ENCODE measurements around the gene RC3H2. TPM values are rescaled to one million over a fixed set of nuclear protein-coding genes. Genes with fewer than 3 reads are reported as not detected.
"Not testable (repeated sequence)": the region's sequence is repeated elsewhere in the genome, so short reads cannot be mapped to it uniquely, and the experiment has no call there.

The RC3H2 gene
- polyA plus RNA-seq, 6 donors from 2014 or later, result 26.5 to 39.1 (median 33.1) TPM

DNA sequence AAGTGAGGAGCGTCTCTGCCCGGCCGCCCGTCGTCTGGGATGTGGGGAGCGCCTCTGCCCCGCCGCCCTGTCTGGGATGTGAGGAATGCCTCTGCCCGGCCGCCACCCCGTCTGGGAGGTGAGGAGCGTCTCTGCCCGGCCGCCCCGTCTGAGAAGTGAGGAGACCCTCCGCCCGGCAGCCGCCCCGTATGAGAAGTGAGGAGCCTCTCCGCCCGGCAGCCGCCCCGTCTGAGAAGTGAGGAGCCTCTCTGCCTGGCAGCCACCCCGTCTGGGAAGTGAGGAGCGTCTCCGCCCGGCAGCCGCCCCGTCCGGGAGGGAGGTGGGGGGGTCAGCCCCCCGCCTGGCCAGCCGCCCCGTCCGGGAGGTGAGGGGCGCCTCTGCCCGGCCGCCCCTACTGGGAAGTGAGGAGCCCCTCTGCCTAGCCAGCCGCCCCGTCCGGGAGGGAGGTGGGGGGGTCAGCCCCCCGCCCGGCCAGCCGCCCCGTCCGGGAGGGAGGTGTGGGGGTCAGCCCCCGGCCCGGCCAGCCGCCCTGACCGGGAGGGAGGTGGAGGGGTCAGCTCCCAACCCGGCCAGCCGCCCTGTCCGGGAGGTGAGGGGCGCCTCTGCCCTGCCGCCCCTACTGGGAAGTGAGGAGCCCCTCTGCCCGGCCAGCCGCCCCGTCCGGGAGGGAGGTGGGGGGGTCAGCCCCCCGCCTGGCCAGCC, 52.9 kb downstream of the RC3H2 start:
- not testable (repeated sequence) for H3K27me3 Mint-ChIP-seq; ATAC-seq (ENCODE audit: low read depth in 2 of 2); H3K27ac Mint-ChIP-seq; DNase-seq; H3K4me1 Mint-ChIP-seq; H3K4me3 Mint-ChIP-seq; H3K9me3 Mint-ChIP-seq
- H3K36me3 Mint-ChIP-seq, result peaks cover 6 to 31% of the 10 kb centered on the region in 2 donors

DNA sequence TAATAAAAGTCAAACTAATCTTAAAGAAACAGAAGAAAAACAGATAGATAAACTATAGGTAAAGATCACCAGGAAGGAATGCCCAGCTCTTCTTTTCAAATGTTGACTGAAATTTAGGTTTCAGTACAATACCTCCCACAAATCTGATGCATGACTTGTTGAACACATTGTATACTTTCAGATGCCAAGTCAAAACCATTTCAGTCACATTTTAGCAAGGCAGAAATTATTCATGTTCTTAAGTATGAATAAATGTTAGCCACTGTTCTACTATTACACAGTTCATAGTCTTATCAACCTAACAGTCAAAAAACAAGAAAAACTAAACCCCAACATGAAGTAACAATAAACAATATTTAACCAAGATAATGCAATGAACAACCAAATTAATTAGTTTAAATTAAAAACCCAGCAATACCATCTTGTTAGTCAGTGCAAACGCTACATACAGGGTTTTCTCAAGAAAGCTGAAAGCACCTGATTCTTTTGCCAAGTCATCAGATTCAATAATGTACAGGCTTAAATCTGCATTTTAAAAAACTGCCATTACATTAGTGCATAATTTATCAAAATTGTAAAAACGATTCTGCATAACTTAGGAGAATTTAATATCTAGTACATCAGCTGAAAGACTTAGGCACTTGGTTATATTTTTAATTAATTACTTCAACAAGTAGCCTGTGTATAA, 56.8 kb downstream of the RC3H2 start:
- Mint-ChIP-seq H3K9me3 (no peaks in the 10 kb centered on the region), H3K36me3 (peaks cover 6 to 9% of the 10 kb centered on the region in 2 donors), H3K4me1 (no peaks in the 10 kb centered on the region), H3K27me3 (no peaks in the 10 kb centered on the region), H3K4me3 (no peak overlapping the region), H3K27ac (no peak overlapping the region)
- ATAC-seq (ENCODE audit: low read depth in 2 of 2) (no peak), DNase-seq (no peak)

DNA sequence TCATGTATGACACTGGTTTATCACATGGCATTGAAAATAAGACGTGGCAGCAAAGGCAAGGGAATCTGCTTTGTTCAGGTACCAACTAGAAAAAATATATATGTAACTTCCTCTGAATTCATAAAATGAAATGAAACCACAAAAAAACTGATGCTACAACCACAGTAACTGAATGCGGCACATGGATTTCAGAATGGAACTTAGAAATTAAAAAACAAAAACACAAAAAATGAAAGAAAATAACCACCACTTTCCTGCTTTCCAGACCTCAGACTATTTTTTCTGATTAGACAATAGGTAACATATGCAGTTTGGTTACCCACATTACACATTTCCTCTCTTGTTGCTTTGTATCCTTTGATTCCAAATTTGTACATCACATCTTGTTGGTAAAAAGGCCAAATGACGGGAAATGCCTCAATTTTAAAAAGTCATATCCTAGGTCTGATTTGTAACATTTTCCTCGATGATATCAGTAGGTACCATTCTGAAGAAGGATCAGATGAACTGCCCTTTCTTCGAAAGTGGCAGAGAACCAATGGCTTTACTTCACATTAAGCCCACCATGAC, 58.7 kb downstream of the RC3H2 start:
- no peak for ATAC-seq (ENCODE audit: low read depth in 2 of 2)
- DNase-seq, result no peak
- peak overlapping the region in 1 of 6 donors; percentile 12 for H3K27ac Mint-ChIP-seq
- peaks cover 6 to 9% of the 10 kb centered on the region in 2 donors for H3K36me3 Mint-ChIP-seq
- no peaks in the 10 kb centered on the region for H3K9me3 Mint-ChIP-seq
- no peaks in the 10 kb centered on the region for H3K27me3 Mint-ChIP-seq
- no peak overlapping the region for H3K4me3 Mint-ChIP-seq
- peaks cover 0 to 3% (median 0%) of the 10 kb centered on the region in 3 donors for H3K4me1 Mint-ChIP-seq

DNA sequence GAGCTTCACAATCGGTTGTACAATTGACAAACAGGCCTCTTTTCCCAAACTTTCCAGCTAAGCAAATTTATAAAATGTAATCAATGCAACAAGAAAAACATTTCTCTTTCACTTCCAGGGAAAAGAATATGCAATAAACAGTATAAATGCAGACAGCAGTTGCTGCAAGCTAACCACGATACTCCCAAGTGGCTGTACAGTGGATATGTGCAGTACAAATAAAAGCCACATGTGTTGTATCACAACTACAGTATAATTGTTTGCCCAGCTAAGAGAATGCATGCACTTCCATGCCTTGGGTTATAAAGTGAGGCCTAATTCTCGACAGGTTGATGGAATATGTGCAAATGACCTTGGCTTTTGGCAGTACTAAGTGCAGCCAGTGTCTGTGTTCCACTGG, 60.0 kb downstream of the RC3H2 start:
- Mint-ChIP-seq H3K4me1 (peaks cover 0 to 3% (median 0%) of the 10 kb centered on the region in 3 donors), H3K9me3 (no peaks in the 10 kb centered on the region), H3K27ac (no peak overlapping the region), H3K27me3 (no peaks in the 10 kb centered on the region), H3K36me3 (peaks cover 0 to 5% of the 10 kb centered on the region in 2 donors), H3K4me3 (no peak overlapping the region)
- DNase-seq (no peak), ATAC-seq (ENCODE audit: low read depth in 2 of 2) (no peak)

DNA sequence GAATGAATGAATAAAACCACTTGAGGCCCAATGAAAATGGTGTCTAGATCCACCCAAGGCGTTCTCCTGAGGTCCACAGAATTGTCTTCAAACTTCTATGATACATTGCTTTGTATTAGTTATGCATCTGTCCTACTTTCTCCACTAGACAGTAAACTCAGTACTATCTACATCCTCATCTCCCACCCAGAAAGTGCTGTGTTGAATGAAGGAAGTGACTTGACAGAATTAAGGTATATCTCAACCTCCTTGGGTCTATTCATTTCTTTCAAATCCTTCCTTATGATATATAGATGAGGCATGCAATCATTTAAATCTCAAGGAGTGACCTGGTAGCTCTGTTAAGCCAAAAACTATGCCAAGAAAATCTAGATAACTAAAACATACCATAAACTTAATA, 61.0 kb downstream of the RC3H2 start:
- DNase-seq (no peak), ATAC-seq (ENCODE audit: low read depth in 2 of 2) (no peak)
- H3K4me1 Mint-ChIP-seq, result peaks cover 0 to 3% (median 0%) of the 10 kb centered on the region in 3 donors
- no peaks in the 10 kb centered on the region for H3K36me3 Mint-ChIP-seq
- H3K27me3 Mint-ChIP-seq, result no peaks in the 10 kb centered on the region
- H3K9me3 Mint-ChIP-seq, result no peaks in the 10 kb centered on the region
- H3K4me3 Mint-ChIP-seq, result no peak overlapping the region
- H3K27ac Mint-ChIP-seq, result no peak overlapping the region

DNA sequence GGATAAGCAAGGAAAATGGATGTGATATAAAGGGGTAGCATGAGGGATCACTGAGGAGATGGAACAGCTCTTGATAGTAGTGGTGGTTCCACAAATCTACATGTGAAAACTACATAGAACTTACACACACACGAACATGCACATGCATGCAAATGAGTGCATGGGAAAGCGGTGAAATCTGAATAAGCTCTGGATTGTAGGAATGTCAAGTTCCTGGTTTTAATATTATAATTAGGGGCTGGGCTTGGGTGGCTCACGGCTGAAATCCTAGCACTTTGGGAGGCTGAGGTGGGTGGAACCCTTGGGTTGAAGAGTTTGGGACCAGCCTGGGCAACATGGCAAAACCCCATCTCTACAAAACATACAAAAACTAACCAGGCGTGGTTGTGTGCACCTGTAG, 63.7 kb downstream of the RC3H2 start:
- no peak for DNase-seq
- H3K27ac Mint-ChIP-seq, result peak overlapping the region in 1 of 6 donors; percentile 77
- no peak for ATAC-seq (ENCODE audit: low read depth in 2 of 2)
- no peaks in the 10 kb centered on the region for H3K36me3 Mint-ChIP-seq
- H3K4me3 Mint-ChIP-seq, result no peak overlapping the region
- peaks cover 0 to 3% (median 0%) of the 10 kb centered on the region in 3 donors for H3K4me1 Mint-ChIP-seq
- no peaks in the 10 kb centered on the region for H3K9me3 Mint-ChIP-seq
- no peaks in the 10 kb centered on the region for H3K27me3 Mint-ChIP-seq

DNA sequence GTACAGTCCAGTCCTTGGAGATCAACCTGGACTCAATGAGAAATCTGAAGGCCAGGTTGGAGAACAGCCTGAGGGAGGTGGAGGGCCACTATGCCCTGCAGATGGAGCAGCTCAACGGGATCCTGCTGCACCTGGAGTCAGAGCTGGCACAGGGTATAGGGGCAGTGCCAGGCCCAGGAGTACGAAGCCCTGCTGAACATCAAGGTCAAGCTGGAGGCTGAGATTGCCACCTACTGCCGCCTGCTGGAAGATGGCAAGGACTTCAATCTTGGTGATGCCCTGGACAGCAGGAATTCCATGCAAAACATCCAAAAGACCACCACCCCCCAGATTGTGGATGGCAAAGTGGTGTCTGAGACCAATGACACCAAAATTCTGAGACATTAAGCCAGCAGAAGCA, 66.7 kb downstream of the RC3H2 start:
- H3K4me3 Mint-ChIP-seq, result not testable (repeated sequence)

DNA sequence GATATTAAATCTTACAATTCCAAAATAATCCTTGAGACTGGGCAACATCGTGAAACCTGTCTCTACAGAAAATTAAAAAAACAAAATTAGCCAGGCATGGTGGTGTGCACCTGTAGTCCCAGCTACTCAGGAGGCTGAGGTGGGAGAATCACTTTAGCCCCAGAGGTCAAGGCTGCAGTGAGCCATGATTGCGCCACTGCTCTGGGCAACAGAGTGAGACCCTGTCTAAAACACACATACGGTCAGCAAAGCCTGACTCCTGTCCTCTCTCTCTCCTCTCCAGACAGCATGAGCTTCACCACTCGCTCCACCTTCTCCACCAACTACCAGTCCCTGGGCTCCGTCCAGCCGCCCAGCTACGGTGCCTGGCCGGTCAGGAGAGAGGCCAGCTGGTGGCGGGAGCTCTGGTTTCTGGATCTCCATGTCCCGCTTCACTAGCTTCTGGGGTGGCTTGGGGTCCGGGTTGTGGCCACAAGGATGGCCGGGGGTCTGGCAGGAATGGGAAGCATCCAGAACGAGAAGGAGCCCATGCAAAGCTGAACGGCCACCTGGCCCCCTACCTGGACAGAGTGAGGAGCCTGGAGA, 67.8 kb downstream of the RC3H2 start:
- Mint-ChIP-seq H3K9me3 (no peaks in the 10 kb centered on the region), H3K4me3 (no peak overlapping the region), H3K27me3 (no peaks in the 10 kb centered on the region), H3K27ac (peak overlapping the region in 1 of 6 donors; percentile 33), H3K36me3 (no peaks in the 10 kb centered on the region), H3K4me1 (peaks cover 9 to 11% (median 11%) of the 10 kb centered on the region in 3 donors)
- ATAC-seq (ENCODE audit: low read depth in 2 of 2), result no peak
- no peak for DNase-seq

More for the DNA sequence above, 66.7 kb downstream of the RC3H2 start:
- DNase-seq; H3K27me3 Mint-ChIP-seq; H3K36me3 Mint-ChIP-seq; H3K27ac Mint-ChIP-seq; ATAC-seq (ENCODE audit: low read depth in 2 of 2); H3K9me3 Mint-ChIP-seq: not testable (repeated sequence)
- peaks cover 9 to 14% (median 11%) of the 10 kb centered on the region in 3 donors for H3K4me1 Mint-ChIP-seq

DNA sequence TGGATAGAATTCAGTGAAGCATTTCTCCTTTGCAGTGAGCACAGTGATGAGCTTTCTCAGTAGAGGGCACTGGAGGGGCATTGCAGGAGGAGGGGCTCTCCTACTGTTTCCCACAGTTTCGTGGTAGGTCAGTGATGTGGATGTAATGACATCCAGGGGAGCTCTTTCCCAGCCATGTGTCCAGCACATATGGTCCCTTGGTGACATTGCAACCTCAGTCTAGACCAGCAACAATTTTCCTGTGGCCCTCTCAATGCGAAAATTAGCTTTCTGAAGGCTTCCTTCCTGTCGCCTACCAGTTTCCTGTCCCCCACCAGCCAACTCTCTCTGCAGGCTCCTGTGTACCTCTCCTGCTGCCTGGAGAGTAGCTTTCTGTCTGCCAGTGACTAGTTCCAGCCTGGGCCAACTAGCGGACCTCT, 69.8 kb downstream of the RC3H2 start:
- H3K27ac Mint-ChIP-seq, result peak overlapping the region in 4 of 6 donors; percentile 4 to 92 (median 41)
- ATAC-seq (ENCODE audit: low read depth in 2 of 2), result no peak
- H3K4me3 Mint-ChIP-seq, result peak overlapping the region; percentile 40 to 85 (median 50)
- no peaks in the 10 kb centered on the region for H3K36me3 Mint-ChIP-seq
- H3K9me3 Mint-ChIP-seq, result no peaks in the 10 kb centered on the region
- no peaks in the 10 kb centered on the region for H3K27me3 Mint-ChIP-seq
- DNase-seq, result no peak
- peaks cover 9 to 11% (median 11%) of the 10 kb centered on the region in 3 donors for H3K4me1 Mint-ChIP-seq

DNA sequence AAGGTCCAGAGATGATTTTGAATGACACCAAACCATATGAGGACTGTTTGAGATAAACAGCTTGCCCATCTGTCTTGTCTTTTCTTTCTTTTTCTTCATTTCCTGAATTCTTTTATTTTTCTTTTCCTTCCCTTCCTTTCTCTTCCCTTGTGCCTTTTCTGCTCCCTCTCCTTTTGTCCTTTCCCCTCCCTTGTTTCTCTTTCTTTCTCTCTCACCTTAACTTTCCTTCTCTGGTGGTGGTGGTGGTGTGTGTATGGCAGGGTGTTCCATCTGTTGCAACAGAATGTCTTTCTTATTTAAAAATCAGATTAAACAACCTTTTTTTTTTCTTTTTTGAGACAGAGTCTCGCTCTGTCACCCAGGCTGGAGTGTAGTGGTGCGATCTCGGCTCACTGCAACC, 73.0 kb downstream of the RC3H2 start:
- no peak overlapping the region for H3K27ac Mint-ChIP-seq
- ATAC-seq (ENCODE audit: low read depth in 2 of 2) (no peak), DNase-seq (no peak)
- no peaks in the 10 kb centered on the region for H3K36me3 Mint-ChIP-seq
- no peaks in the 10 kb centered on the region for H3K27me3 Mint-ChIP-seq
- H3K9me3 Mint-ChIP-seq, result no peaks in the 10 kb centered on the region
- peaks cover 14 to 28% (median 17%) of the 10 kb centered on the region in 3 donors for H3K4me1 Mint-ChIP-seq
- H3K4me3 Mint-ChIP-seq, result peak overlapping the region in 1 of 8 donors; percentile 47

DNA sequence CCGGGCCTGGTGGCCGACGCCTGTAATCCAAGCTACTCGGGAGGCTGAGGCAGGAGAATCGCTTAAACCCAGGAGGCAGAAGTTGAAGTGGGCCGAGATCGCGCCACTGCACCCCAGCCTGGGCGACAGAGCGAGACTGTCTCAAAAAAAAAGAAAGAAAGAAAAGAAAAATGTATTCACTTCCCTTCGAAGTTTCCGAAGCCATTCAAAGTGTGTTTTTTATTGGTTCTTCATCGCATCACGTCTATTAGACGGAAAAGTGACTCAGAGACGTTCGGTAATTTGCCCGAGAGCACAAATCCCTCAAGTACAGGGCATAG, 76.2 kb downstream of the RC3H2 start:
- Mint-ChIP-seq H3K27ac (peak overlapping the region in 5 of 6 donors; percentile 87 to 98 (median 94)), H3K4me3 (peak overlapping the region; percentile 94 to 100 (median 98)), H3K4me1 (peaks cover 14 to 42% (median 33%) of the 10 kb centered on the region in 3 donors)
- DNase-seq; H3K36me3 Mint-ChIP-seq; H3K27me3 Mint-ChIP-seq; ATAC-seq (ENCODE audit: low read depth in 2 of 2); H3K9me3 Mint-ChIP-seq: not testable (repeated sequence)

DNA sequence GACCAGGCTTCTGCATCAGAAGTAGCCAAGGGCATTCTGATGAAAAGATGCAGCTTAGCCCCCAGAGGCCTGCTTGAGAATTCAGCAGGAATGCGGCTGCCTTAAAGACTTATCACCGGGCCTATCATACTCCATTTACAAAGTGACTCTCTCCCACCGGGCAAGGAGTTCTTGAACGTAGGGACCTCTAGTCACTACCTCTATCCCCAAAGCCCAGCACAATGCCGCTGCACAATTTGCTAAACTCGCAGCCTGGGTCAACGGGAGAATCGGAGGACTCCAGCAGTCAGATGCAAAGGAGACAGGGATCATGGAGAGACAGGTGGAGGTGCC, 77.4 kb downstream of the RC3H2 start:
- H3K9me3 Mint-ChIP-seq, result no peaks in the 10 kb centered on the region
- H3K36me3 Mint-ChIP-seq, result peaks cover 0 to 3% of the 10 kb centered on the region in 2 donors
- peak overlapping the region; percentile 94 to 100 (median 98) for H3K4me3 Mint-ChIP-seq
- H3K4me1 Mint-ChIP-seq, result peaks cover 14 to 42% (median 33%) of the 10 kb centered on the region in 3 donors
- no peaks in the 10 kb centered on the region for H3K27me3 Mint-ChIP-seq
- DNase-seq (no peak), ATAC-seq (ENCODE audit: low read depth in 2 of 2) (peak; percentile 3 to 5)
- peak overlapping the region; percentile 87 to 98 (median 94) for H3K27ac Mint-ChIP-seq

DNA sequence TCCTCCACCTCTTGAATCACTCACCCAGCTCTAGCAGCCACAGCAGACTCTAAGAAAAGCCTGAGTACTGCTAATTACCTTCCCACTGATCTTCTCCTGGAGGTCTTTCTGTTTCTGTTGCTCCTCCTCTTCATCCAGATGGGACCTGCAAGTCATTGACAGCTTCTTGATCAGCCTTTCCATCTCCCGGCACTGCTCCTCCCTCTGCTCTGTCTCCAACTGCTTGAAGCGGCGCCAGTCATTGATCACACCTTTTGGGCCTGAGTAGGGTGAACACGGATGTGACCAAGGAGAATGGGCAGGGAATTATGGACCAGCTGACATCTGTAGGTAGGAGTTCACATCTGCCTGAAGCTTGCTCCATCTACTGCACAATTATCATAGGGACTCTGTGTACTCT, 82.2 kb downstream of the RC3H2 start:
- ATAC-seq (ENCODE audit: low read depth in 2 of 2) (no peak), DNase-seq (no peak)
- H3K36me3 Mint-ChIP-seq, result peaks cover 3 to 8% of the 10 kb centered on the region in 2 donors
- H3K27ac Mint-ChIP-seq, result peak overlapping the region in 2 of 6 donors; percentile 11 to 54
- H3K27me3 Mint-ChIP-seq, result no peaks in the 10 kb centered on the region
- no peak overlapping the region for H3K4me3 Mint-ChIP-seq
- peaks cover 20 to 41% (median 39%) of the 10 kb centered on the region in 3 donors for H3K4me1 Mint-ChIP-seq
- no peaks in the 10 kb centered on the region for H3K9me3 Mint-ChIP-seq
